ENCODE measurements around the gene CAPRIN1.
A peak's percentile ranks its signal among the peaks of the same experiment; 100 is the strongest.
"Not testable (repeated sequence)": the region's sequence is repeated elsewhere in the genome, so short reads cannot be mapped to it uniquely, and the experiment has no call there.

The CAPRIN1 gene

GRCh38 chr11:34091825-34092224, 40.3 kb downstream of the CAPRIN1 start:
- DNase-seq (ENCODE audit: low read depth, low spot score), result no peak

- DNase-seq (ENCODE audit: low read depth, low spot score), result not testable (repeated sequence)
Measured at GRCh38 chr11:34094900-34095299, 43.4 kb downstream of the CAPRIN1 start.

GRCh38 chr11:34098813-34099212, 47.3 kb downstream of the CAPRIN1 start:
- DNase-seq (ENCODE audit: low read depth, low spot score), result no peak

GRCh38 chr11:34104680-34105078, 53.1 kb downstream of the CAPRIN1 start:
- no peak for DNase-seq (ENCODE audit: low read depth, low spot score)

GRCh38 chr11:34105079-34105956, 53.8 kb downstream of the CAPRIN1 start, which contains the start of gene NAT10:
NAT10 (plus strand) TSS chr11:34105629; CDS start chr11:34108226, 2,597 bp downstream.
- peak; percentile 94 for DNase-seq (ENCODE audit: low read depth, low spot score)

- DNase-seq (ENCODE audit: low read depth, low spot score), result no peak
Measured at GRCh38 chr11:34105957-34106504, 54.5 kb downstream of the CAPRIN1 start.

- DNase-seq (ENCODE audit: low read depth, low spot score), result no peak
Measured at GRCh38 chr11:34111722-34112270, 60.3 kb downstream of the CAPRIN1 start.

GRCh38 chr11:34114014-34114413, 62.5 kb downstream of the CAPRIN1 start:
- DNase-seq (ENCODE audit: low read depth, low spot score), result no peak

- no peak for DNase-seq (ENCODE audit: low read depth, low spot score)
Measured at GRCh38 chr11:34114471-34114870, 62.9 kb downstream of the CAPRIN1 start.

GRCh38 chr11:34120651-34121050, 69.1 kb downstream of the CAPRIN1 start:
- no peak for DNase-seq (ENCODE audit: low read depth, low spot score)

- DNase-seq (ENCODE audit: low read depth, low spot score), result no peak
Measured at GRCh38 chr11:34124885-34125668, 73.5 kb downstream of the CAPRIN1 start.

GRCh38 chr11:34126959-34127848, 75.7 kb downstream of the CAPRIN1 start:
- no peak for DNase-seq (ENCODE audit: low read depth, low spot score)

GRCh38 chr11:34128824-34129223, 77.3 kb downstream of the CAPRIN1 start:
- no peak for DNase-seq (ENCODE audit: low read depth, low spot score)

- no peak for DNase-seq (ENCODE audit: low read depth, low spot score)
Measured at GRCh38 chr11:34132261-34132965, 80.9 kb downstream of the CAPRIN1 start.

GRCh38 chr11:34134765-34135164, 83.2 kb downstream of the CAPRIN1 start:
- DNase-seq (ENCODE audit: low read depth, low spot score), result no peak

GRCh38 chr11:34135439-34135838, 83.9 kb downstream of the CAPRIN1 start:
- DNase-seq (ENCODE audit: low read depth, low spot score), result no peak

- DNase-seq (ENCODE audit: low read depth, low spot score), result no peak
Measured at GRCh38 chr11:34136420-34136819, 84.9 kb downstream of the CAPRIN1 start.

- DNase-seq (ENCODE audit: low read depth, low spot score), result no peak
Measured at GRCh38 chr11:34139346-34139745, 87.8 kb downstream of the CAPRIN1 start.

GRCh38 chr11:34140149-34140548, 88.6 kb downstream of the CAPRIN1 start:
- DNase-seq (ENCODE audit: low read depth, low spot score), result no peak

GRCh38 chr11:34143048-34143447, 91.5 kb downstream of the CAPRIN1 start:
- DNase-seq (ENCODE audit: low read depth, low spot score), result no peak
